Osteocyte (in vitro differentiated cells): ENCODE data around the gene ASCL4. TPM values are rescaled to one million over a fixed set of nuclear protein-coding genes. Genes with fewer than 3 reads are reported as not detected.

Experiments
- DNase-seq: peaks from one replicate; pipeline ENCODE4 v3.0.0; 2021; ENCODE audit warnings: mixed read lengths; ENCODE audit not compliant: unreplicated experiment; ENCODE audit errors: extremely low spot score
- H3K27ac Mint-ChIP-seq: one replicate; pipeline ENCODE4 v1.8.0; 2021; ENCODE audit warnings: mild to moderate bottlenecking, mixed read lengths; ENCODE audit not compliant: unreplicated experiment
- H3K27me3 Mint-ChIP-seq: one replicate; pipeline ENCODE4 v1.8.0; 2021; ENCODE audit warnings: mixed read lengths; ENCODE audit not compliant: unreplicated experiment
- H3K36me3 Mint-ChIP-seq: one replicate; pipeline ENCODE4 v1.8.0; 2021; ENCODE audit warnings: mixed read lengths; ENCODE audit not compliant: unreplicated experiment
- H3K4me1 Mint-ChIP-seq: one replicate; pipeline ENCODE4 v1.8.0; 2021; ENCODE audit warnings: mixed read lengths; ENCODE audit not compliant: unreplicated experiment
- H3K4me3 Mint-ChIP-seq: one replicate; pipeline ENCODE4 v1.8.0; 2021; ENCODE audit warnings: mild to moderate bottlenecking, moderate library complexity, mixed read lengths; ENCODE audit not compliant: unreplicated experiment
- H3K9me3 Mint-ChIP-seq: one replicate; pipeline ENCODE4 v1.8.0; 2021; ENCODE audit warnings: mixed read lengths; ENCODE audit not compliant: unreplicated experiment
- total RNA-seq: library from RNA; stranded (reverse); gene quantifications from 2 replicates; pipeline ENCODE4 v1.2.1, GENCODE V29; 2021
- TF ChIP-seq, protein P1 (sequence below): fragments of 200-600 bp; sonication (generic); IDR thresholded peaks from 2 replicates; pipeline ENCODE4 v1.5.0; 2021; ENCODE audit warnings: antibody characterized with exemption, mild to moderate bottlenecking, moderate library complexity

ASCL4 gene
- total RNA-seq, 1 donor from 2014 or later: not detected

DNA sequence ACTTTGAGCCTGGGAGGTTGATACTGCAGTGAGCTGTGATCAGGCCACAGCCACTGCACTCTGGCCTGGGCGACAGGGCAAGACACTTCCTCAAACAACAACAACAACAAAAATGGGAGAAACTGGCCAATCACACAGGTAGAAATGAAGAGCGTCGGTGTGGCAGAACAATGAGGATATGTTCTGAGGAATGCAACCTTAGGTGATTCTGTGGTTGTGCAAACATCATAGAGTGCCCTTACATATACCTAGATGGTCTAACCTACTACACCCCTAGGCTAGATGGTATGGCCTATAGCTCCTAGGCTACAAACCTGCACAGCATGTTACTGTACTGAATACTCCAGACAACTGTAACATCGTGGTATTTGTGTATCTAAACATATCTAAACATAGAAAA lies 9.9 kb upstream of the ASCL4 start:
- Mint-ChIP-seq H3K36me3 (no peaks in the 10 kb centered on the region), H3K4me3 (no peak overlapping the region), H3K9me3 (no peaks in the 10 kb centered on the region), H3K27ac (no peak overlapping the region), H3K27me3 (peaks cover 21% of the 10 kb centered on the region), H3K4me1 (peaks cover 13% of the 10 kb centered on the region)
- TF ChIP-seq, protein P1, sequence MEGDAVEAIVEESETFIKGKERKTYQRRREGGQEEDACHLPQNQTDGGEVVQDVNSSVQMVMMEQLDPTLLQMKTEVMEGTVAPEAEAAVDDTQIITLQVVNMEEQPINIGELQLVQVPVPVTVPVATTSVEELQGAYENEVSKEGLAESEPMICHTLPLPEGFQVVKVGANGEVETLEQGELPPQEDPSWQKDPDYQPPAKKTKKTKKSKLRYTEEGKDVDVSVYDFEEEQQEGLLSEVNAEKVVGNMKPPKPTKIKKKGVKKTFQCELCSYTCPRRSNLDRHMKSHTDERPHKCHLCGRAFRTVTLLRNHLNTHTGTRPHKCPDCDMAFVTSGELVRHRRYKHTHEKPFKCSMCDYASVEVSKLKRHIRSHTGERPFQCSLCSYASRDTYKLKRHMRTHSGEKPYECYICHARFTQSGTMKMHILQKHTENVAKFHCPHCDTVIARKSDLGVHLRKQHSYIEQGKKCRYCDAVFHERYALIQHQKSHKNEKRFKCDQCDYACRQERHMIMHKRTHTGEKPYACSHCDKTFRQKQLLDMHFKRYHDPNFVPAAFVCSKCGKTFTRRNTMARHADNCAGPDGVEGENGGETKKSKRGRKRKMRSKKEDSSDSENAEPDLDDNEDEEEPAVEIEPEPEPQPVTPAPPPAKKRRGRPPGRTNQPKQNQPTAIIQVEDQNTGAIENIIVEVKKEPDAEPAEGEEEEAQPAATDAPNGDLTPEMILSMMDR: no peak
- DNase-seq: no peak

DNA sequence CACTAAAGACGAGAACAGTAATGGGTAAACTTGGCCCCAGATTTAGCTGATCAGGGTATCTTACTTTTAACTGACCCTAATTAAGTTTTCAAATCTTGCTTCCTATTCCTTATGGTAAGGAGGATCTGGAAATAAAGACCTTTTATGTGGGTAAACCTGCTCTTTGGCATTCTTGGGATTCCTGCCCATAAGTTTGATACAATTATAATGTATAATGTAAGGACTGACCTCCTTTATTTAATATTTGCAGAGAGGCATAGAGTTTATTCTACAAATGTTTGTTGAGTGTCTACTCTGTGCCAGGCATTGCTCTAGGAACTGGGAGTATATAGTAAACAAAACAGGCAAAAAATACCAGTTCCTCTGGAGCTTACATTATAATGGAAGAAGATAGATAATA lies 9.2 kb upstream of the ASCL4 start:
- TF ChIP-seq, protein P1: no peak
- Mint-ChIP-seq H3K4me3 (no peak overlapping the region), H3K4me1 (peaks cover 6% of the 10 kb centered on the region), H3K9me3 (no peaks in the 10 kb centered on the region), H3K27me3 (peaks cover 23% of the 10 kb centered on the region), H3K27ac (no peak overlapping the region), H3K36me3 (no peaks in the 10 kb centered on the region)
- no peak for DNase-seq

DNA sequence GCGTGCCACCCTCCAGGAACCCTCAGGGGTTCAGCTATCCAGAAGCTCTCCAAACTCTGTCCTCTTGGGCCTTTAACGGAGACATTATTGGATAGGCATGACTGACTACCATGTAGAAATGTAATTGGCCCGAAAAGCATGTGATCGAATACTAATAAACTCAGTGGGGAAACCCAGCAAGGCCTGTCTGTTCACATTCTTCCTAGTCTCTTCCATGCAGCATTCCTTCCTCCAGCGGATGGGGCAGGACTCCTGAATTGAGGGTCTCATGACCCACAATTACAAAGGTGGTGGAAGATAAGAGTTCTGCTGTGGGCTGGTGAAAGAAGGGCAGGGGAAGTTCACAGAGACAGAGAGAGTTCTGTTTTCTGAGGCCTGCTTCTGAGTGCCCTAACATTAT lies 7.0 kb upstream of the ASCL4 start:
- no peaks in the 10 kb centered on the region for H3K36me3 Mint-ChIP-seq
- H3K9me3 Mint-ChIP-seq: no peaks in the 10 kb centered on the region
- TF ChIP-seq, protein P1: no peak
- H3K4me1 Mint-ChIP-seq: no peaks in the 10 kb centered on the region
- H3K4me3 Mint-ChIP-seq: no peak overlapping the region
- no peak for DNase-seq
- H3K27ac Mint-ChIP-seq: no peak overlapping the region
- peaks cover 28% of the 10 kb centered on the region for H3K27me3 Mint-ChIP-seq

DNA sequence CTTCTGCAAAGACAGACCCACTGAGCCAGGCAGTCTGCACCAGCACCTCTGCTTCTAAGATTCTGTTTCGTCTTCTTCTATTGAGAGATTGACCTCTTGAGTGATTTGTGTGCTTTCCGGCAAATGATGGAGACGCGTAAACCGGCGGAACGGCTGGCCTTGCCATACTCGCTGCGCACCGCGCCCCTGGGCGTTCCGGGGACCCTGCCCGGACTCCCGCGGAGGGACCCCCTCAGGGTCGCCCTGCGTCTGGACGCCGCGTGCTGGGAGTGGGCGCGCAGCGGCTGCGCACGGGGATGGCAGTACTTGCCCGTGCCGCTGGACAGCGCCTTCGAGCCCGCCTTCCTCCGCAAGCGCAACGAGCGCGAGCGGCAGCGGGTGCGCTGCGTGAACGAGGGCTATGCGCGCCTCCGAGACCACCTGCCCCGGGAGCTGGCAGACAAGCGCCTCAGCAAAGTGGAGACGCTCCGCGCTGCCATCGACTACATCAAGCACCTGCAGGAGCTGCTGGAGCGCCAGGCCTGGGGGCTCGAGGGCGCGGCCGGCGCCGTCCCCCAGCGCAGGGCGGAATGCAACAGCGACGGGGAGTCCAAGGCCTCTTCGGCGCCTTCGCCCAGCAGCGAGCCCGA lies 703 bp downstream of the ASCL4 start:
- H3K27me3 Mint-ChIP-seq: peaks cover 62% of the 10 kb centered on the region
- H3K4me1 Mint-ChIP-seq: no peaks in the 10 kb centered on the region
- TF ChIP-seq, protein P1: no peak
- DNase-seq: no peak
- H3K36me3 Mint-ChIP-seq: no peaks in the 10 kb centered on the region
- H3K27ac Mint-ChIP-seq: no peak overlapping the region
- no peak overlapping the region for H3K4me3 Mint-ChIP-seq
- no peaks in the 10 kb centered on the region for H3K9me3 Mint-ChIP-seq

DNA sequence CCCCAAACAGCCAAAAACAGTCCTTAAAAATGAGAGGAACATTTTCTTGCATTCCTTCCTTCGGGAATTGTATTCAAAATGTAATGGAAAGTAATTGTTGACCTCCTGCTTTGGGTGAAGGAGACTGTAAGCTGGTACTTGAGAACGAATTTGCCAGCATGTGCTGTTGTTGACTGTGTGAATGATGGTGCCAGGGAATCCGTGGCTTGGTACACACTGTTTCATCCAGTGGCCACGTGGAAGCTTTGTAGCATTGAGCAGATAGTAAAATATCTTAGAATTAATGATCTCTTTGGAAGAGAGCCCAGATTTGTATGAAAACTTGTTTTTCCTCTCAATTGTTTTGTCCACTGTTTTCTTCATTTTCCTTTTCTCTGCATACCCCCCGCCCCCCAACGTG lies 1.7 kb downstream of the ASCL4 start:
- H3K36me3 Mint-ChIP-seq: no peaks in the 10 kb centered on the region
- TF ChIP-seq, protein P1: no peak
- DNase-seq: no peak
- no peak overlapping the region for H3K4me3 Mint-ChIP-seq
- H3K27me3 Mint-ChIP-seq: peaks cover 61% of the 10 kb centered on the region
- H3K27ac Mint-ChIP-seq: no peak overlapping the region
- no peaks in the 10 kb centered on the region for H3K4me1 Mint-ChIP-seq
- no peaks in the 10 kb centered on the region for H3K9me3 Mint-ChIP-seq
